SIG-M5 (cell line): ENCODE data around the gene POLH.
A peak's percentile ranks its signal among the peaks of the same experiment; 100 is the strongest.

ENCODE experiments used
- DNase-seq: peaks from one replicate; lab custom pipeline; 2025; lab: John Stamatoyannopoulos, UW

POLH gene

GRCh38 chr6:43606019-43606418 is 30.0 kb downstream of the POLH start:
- no peak for DNase-seq

- no peak for DNase-seq
Measured at GRCh38 chr6:43608310-43608763, 32.4 kb downstream of the POLH start.

- no peak for DNase-seq
Measured at GRCh38 chr6:43608807-43609206, 32.8 kb downstream of the POLH start.

- no peak for DNase-seq
Measured at GRCh38 chr6:43609402-43609801, 33.4 kb downstream of the POLH start.

GRCh38 chr6:43610431-43610830 is 34.4 kb downstream of the POLH start:
- DNase-seq, result no peak

DNA sequence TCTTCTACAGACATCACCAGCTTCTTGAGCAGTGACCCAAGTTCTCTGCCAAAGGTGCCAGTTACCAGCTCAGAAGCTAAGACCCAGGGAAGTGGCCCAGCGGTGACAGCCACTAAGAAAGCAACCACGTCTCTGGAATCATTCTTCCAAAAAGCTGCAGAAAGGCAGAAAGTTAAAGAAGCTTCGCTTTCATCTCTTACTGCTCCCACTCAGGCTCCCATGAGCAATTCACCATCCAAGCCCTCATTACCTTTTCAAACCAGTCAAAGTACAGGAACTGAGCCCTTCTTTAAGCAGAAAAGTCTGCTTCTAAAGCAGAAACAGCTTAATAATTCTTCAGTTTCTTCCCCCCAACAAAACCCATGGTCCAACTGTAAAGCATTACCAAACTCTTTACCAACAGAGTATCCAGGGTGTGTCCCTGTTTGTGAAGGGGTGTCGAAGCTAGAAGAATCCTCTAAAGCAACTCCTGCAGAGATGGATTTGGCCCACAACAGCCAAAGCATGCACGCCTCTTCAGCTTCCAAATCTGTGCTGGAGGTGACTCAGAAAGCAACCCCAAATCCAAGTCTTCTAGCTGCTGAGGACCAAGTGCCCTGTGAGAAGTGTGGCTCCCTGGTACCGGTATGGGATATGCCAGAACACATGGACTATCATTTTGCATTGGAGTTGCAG is 37.9 kb downstream of the POLH start:
- DNase-seq, result no peak

DNA sequence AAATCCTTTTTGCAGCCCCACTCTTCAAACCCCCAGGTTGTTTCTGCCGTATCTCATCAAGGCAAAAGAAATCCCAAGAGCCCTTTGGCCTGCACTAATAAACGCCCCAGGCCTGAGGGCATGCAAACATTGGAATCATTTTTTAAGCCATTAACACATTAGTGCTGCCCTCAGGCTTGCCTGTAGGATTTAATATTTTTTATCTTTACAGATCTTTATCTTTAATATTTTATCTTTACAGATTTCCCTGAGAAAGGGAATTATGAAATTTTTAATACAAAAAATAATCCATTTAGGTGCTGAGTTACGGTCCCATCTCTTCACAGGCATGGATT is 38.4 kb downstream of the POLH start:
- no peak for DNase-seq

GRCh38 chr6:43616725-43617472 is 40.9 kb downstream of the POLH start:
- DNase-seq, result no peak

GRCh38 chr6:43621078-43621835 is 45.3 kb downstream of the POLH start:
- DNase-seq, result no peak

GRCh38 chr6:43621836-43622180 is 45.8 kb downstream of the POLH start:
- DNase-seq, result no peak

DNA sequence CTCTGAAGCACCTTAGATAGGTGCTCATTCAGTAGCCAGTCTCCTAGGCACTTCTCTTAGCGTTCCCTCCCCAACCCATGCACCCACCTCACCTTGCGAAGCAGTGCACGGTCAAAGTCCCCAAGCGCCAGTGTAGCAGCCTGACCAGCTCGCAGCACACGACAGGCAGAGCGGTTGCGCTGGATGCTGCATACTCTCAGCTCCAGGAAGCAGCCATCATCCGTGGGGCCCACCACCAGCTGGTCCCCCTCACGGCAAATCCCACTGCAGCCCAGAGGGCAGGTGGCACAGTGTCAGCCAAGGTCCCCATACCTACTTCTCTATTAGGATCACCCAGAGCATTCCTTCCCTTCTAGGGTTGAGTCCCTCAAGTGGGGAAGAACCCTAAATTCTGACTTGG is 46.6 kb downstream of the POLH start:
- no peak for DNase-seq

DNA sequence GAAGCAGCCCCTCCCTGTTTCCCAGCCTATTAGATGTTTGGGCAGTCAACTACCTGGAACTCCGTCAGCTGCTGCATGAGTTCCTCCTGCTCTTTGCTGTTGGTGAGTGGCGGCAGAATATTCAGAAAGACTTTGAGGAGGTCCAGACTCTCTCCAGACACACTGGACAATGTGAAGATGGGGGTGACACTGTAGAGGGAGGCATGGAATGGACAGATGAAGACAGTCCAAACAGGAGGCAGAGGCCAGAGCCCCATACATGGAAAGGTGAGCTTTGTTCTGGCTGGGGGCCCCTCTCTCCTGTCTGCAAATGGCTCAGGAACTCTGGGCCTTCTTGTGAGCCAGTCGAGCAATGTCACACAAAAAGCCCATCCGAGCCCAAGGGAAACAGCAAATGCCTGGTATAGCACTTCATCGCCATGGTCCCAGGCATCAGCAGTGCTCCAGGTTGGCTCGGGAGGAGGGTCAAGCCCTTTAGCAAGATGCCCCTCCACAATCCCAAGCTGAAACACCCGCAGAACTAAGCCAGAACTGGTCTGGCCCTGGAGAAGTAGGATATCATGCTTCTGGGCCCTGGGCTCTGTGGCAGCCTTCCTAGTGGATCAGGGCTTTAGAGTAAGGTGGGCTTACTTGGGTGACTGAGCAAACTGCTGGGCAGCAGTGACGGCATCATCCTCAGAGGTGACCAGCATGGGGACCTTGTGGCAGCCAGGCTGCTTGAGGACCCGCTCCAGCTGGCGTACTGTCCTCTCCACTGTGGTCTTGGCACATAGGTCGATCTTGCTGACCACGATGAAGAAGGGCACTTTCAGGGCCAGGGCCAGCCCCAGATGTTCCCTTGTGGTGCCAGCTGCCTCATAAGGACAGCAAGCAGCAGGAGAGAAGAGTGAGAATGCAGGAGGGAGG is 48.1 kb downstream of the POLH start:
- no peak for DNase-seq

- no peak for DNase-seq
Measured at GRCh38 chr6:43624786-43625288, 48.9 kb downstream of the POLH start.

DNA sequence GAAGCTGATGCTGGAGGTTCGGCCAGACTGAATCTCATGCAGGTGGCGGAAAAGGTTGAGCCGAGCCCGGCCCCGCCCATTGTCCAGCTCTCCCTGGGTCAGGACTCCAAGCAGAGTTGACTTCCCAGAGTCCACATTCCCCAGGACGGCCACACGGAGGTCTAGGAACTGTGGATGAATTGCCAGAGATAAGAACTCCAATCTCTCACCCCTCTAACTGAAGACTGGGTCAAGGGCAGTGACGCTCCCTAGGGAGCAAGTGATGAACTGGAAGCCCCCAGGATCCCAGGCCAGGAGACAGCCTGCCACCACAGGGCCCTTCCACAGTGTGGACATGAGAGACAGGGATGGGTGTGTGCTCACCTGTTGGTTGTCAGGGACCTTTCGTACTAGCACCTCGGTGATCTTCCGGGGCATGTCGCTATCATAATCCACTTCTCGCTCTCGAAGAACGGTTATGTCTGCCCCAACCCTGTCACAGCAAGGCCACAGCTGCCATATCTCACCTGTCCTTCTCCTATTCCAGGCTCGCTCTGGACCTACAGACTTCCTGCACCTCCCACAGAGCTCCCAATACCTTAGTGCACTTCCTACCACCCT is 49.5 kb downstream of the POLH start:
- DNase-seq, result no peak

- DNase-seq, result no peak
Measured at GRCh38 chr6:43627008-43627825, 51.2 kb downstream of the POLH start.

DNA sequence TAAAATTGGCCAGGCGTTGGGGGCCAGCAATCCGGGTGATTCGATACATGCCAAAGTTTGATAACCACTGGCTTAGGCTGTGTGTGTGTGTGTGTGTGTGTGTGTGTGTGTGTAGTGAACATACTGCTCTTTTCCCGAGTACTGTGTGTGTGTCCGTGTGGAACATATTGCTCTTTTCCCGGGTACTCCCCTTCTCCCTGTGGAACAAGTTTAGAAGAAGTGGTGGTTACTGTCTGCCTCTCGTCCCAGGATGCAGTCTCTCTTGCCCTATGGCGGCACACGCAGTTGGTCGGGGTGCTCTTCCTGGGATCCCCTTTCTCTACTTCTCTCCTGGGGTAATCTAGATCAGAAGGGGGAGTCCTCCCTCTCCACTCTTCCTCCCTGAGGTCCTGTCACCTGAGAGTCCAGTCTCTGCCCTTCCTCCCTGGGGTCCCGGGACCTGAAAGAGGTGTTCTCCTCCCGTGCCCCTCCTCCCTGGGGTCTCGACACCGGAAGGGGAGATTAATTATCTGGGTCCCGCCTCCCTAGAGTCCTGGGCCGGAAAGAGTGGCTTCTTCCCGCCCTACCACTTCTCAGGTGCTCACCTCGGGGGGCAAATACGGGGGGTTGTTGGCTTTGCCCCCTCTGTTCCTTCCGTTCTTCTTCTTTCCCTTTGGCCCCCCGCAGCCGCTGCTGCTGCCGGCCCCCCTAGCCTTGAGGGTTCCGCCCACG is 52.6 kb downstream of the POLH start:
- DNase-seq, result no peak

GRCh38 chr6:43629104-43629504 is 53.1 kb downstream of the POLH start, which contains the start of gene GTPBP2:
TSS of gene GTPBP2 (minus strand) at chr6:43629264. CDS start at chr6:43629162, 102 bp downstream.
- peak; percentile 89 for DNase-seq

GRCh38 chr6:43629505-43630300 is 53.7 kb downstream of the POLH start:
- peak; percentile 95 for DNase-seq
